ENCODE measurements around the gene RGS14.

Gene RGS14

GRCh38 chr5:177334155-177334551 lies 23.6 kb upstream of the RGS14 start:
- H3K4me3 ChIP-seq (ENCODE audit: control insufficient read depth, low read depth, low read length) = no peak overlapping the region
- TF ChIP-seq CTCF (IDR thresholded peaks at IDR 0.05; ENCODE audit: control insufficient read depth, insufficient read depth, low read depth, low read length, missing control alignments) = no peak
- no peak for DNase-seq (ENCODE audit: low read depth)

- no peak for DNase-seq (ENCODE audit: low read depth)
- TF ChIP-seq CTCF (IDR thresholded peaks at IDR 0.05; ENCODE audit: control insufficient read depth, insufficient read depth, low read depth, low read length, missing control alignments) = no peak
- H3K4me3 ChIP-seq (ENCODE audit: control insufficient read depth, low read depth, low read length) = no peak overlapping the region
These were observed 22.7 kb upstream of the RGS14 start for GRCh38 chr5:177334781-177335700.

- DNase-seq (ENCODE audit: low read depth) = no peak
- H3K4me3 ChIP-seq (ENCODE audit: control insufficient read depth, low read depth, low read length) = no peak overlapping the region
- TF ChIP-seq CTCF (IDR thresholded peaks at IDR 0.05; ENCODE audit: control insufficient read depth, insufficient read depth, low read depth, low read length, missing control alignments) = no peak
These were observed 22.0 kb upstream of the RGS14 start for GRCh38 chr5:177335701-177336065.

GRCh38 chr5:177336112-177336511 lies 21.6 kb upstream of the RGS14 start:
- H3K4me3 ChIP-seq (ENCODE audit: control insufficient read depth, low read depth, low read length) = no peak overlapping the region
- TF ChIP-seq CTCF (IDR thresholded peaks at IDR 0.05; ENCODE audit: control insufficient read depth, insufficient read depth, low read depth, low read length, missing control alignments) = peak; percentile 28
- no peak for DNase-seq (ENCODE audit: low read depth)

GRCh38 chr5:177336603-177337494 lies 20.9 kb upstream of the RGS14 start:
- no peak for DNase-seq (ENCODE audit: low read depth)
- no peak overlapping the region for H3K4me3 ChIP-seq (ENCODE audit: control insufficient read depth, low read depth, low read length)
- TF ChIP-seq CTCF (IDR thresholded peaks at IDR 0.05; ENCODE audit: control insufficient read depth, insufficient read depth, low read depth, low read length, missing control alignments) = no peak

- TF ChIP-seq CTCF (IDR thresholded peaks at IDR 0.05; ENCODE audit: control insufficient read depth, insufficient read depth, low read depth, low read length, missing control alignments) = no peak
- DNase-seq (ENCODE audit: low read depth) = no peak
- no peak overlapping the region for H3K4me3 ChIP-seq (ENCODE audit: control insufficient read depth, low read depth, low read length)
These were observed 19.2 kb upstream of the RGS14 start for GRCh38 chr5:177338251-177339106.

Measured in AG09309 (cell line).